Brain microvascular endothelial cell (primary cell): Measurements from ENCODE around the gene INTU.

Experiments used
- DNase-seq: peaks from one replicate; pipeline ENCODE4 v3.0.0-alpha.2; 2020
- H3K27ac ChIP-seq: fragments of 250-450 bp; sonication (Bioruptor Pico); 2 replicates; pipeline ENCODE4 v1.5.1; 2020; ENCODE audit warnings: mild to moderate bottlenecking, moderate library complexity
- H3K27me3 ChIP-seq: fragments of 250-450 bp; sonication (Bioruptor Pico); replicated peaks from 2 replicates; pipeline ENCODE4 v1.5.1; 2020; ENCODE audit warnings: mild to moderate bottlenecking
- H3K36me3 ChIP-seq: fragments of 250-450 bp; sonication (Bioruptor Pico); replicated peaks from 2 replicates; pipeline ENCODE4 v1.5.1; 2020; ENCODE audit warnings: mild to moderate bottlenecking
- H3K4me3 ChIP-seq: 2 replicates; pipeline ENCODE4 v1.5.1; 2011; ENCODE audit warnings: low read depth, mild to moderate bottlenecking, control low read depth, low read length, moderate library complexity
- in situ Hi-C: cut with HindIII; loops from 2 replicates; pipeline ENCODE4 v1.10.0; 2017; ENCODE audit warnings: low sequenced_read_pairs, low pct_ligation_motif_present
- TF ChIP-seq, protein P1 (sequence below): IDR thresholded peaks from 2 replicates; pipeline ENCODE4 v1.5.1; 2011; ENCODE audit warnings: low read depth, mild to moderate bottlenecking, moderate library complexity, low read length, control low read depth, inconsistent platforms; ENCODE audit errors: missing control alignments

Gene INTU

GRCh38 chr4:127618427-127618826 lies 14.3 kb upstream of the INTU start:
- no peak overlapping the region for H3K27ac ChIP-seq
- DNase-seq: no peak
- in situ Hi-C loops: loop anchor here (25.0 kb wide), 1 partner anchor 119 kb away; the partner anchor contains the start of gene SLC25A31
- H3K36me3 ChIP-seq: no peaks in the 10 kb centered on the region
- H3K4me3 ChIP-seq: no peak overlapping the region
- H3K27me3 ChIP-seq: no peaks in the 10 kb centered on the region
- TF ChIP-seq, protein P1, sequence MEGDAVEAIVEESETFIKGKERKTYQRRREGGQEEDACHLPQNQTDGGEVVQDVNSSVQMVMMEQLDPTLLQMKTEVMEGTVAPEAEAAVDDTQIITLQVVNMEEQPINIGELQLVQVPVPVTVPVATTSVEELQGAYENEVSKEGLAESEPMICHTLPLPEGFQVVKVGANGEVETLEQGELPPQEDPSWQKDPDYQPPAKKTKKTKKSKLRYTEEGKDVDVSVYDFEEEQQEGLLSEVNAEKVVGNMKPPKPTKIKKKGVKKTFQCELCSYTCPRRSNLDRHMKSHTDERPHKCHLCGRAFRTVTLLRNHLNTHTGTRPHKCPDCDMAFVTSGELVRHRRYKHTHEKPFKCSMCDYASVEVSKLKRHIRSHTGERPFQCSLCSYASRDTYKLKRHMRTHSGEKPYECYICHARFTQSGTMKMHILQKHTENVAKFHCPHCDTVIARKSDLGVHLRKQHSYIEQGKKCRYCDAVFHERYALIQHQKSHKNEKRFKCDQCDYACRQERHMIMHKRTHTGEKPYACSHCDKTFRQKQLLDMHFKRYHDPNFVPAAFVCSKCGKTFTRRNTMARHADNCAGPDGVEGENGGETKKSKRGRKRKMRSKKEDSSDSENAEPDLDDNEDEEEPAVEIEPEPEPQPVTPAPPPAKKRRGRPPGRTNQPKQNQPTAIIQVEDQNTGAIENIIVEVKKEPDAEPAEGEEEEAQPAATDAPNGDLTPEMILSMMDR: no peak

DNA sequence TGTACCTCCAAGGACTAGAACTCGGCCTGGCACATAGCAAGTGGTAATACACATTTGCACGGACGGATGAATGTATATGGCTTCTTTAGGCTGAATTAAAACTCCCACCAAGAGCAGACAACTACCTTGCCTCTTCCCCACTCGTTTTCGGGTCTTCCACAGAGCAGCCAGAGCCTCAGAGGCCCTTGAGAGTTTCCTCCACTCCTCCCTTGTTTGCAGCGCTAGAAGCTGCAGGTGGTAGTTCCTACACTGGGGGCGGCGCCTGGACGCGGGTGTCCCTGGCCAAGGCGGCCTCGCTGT lies 10.2 kb upstream of the INTU start:
- TF ChIP-seq, protein P1: no peak
- in situ Hi-C loops: loop anchor here (25.0 kb wide), 1 partner anchor 115 kb away; the partner anchor contains the start of gene SLC25A31
- Histone ChIP-seq H3K27ac (no peak overlapping the region), H3K36me3 (no peaks in the 10 kb centered on the region), H3K27me3 (no peaks in the 10 kb centered on the region), H3K4me3 (peak overlapping the region; percentile 73)
- no peak for DNase-seq

- peak; percentile 29 for DNase-seq
- H3K4me3 ChIP-seq: peak overlapping the region; percentile 73
Measured at GRCh38 chr4:127622921-127623796, 9.6 kb upstream of the INTU start.

GRCh38 chr4:127623797-127624083 lies 9.0 kb upstream of the INTU start:
- peak; percentile 37 for DNase-seq
- Histone ChIP-seq H3K27me3 (no peaks in the 10 kb centered on the region), H3K36me3 (no peaks in the 10 kb centered on the region), H3K27ac (peak overlapping the region; percentile 9), H3K4me3 (peak overlapping the region; percentile 73)
- TF ChIP-seq, protein P1: no peak
- in situ Hi-C loops: loop anchor here (25.0 kb wide), 1 partner anchor 114 kb away; the partner anchor contains the start of gene SLC25A31

More at GRCh38 chr4:127622921-127623796, 9.6 kb upstream of the INTU start:
- TF ChIP-seq, protein P1: peak; percentile 60
- no peaks in the 10 kb centered on the region for H3K27me3 ChIP-seq
- in situ Hi-C loops: loop anchor here (25.0 kb wide), 1 partner anchor 114 kb away; the partner anchor contains the start of gene SLC25A31
- no peaks in the 10 kb centered on the region for H3K36me3 ChIP-seq
- peak overlapping the region; percentile 9 for H3K27ac ChIP-seq

- Histone ChIP-seq H3K4me3 (peak overlapping the region; percentile 73), H3K36me3 (no peaks in the 10 kb centered on the region)
Measured at GRCh38 chr4:127624173-127624572, 8.6 kb upstream of the INTU start.

More at GRCh38 chr4:127624173-127624572, 8.6 kb upstream of the INTU start:
- TF ChIP-seq, protein P1: no peak
- in situ Hi-C loops: loop anchor here (25.0 kb wide), 1 partner anchor 113 kb away; the partner anchor contains the start of gene SLC25A31
- H3K27ac ChIP-seq: no peak overlapping the region
- H3K27me3 ChIP-seq: no peaks in the 10 kb centered on the region
- no peak for DNase-seq
